Colonic mucosa (tissue), 4 donors: ENCODE results near the gene BAK1. TPM values are rescaled to one million over a fixed set of nuclear protein-coding genes. Genes with fewer than 3 reads are reported as not detected.
A peak's percentile ranks its signal among the peaks of the same experiment; 100 is the strongest.

Source experiments
- DNase-seq: peaks from one replicate; pipeline ENCODE4 v3.0.0-alpha.2; 2020
- H3K27ac ChIP-seq: fragments of 200-600 bp; one replicate; pipeline ENCODE4 v1.8.0; 2021
- H3K27me3 ChIP-seq: fragments of 200-600 bp; one replicate; pipeline ENCODE4 v1.8.0; 2021
- H3K36me3 ChIP-seq: fragments of 200-600 bp; one replicate; pipeline ENCODE4 v1.8.0; 2021
- H3K4me1 ChIP-seq: fragments of 200-600 bp; one replicate; pipeline ENCODE4 v1.8.0; 2021; ENCODE audit warnings: mild to moderate bottlenecking
- H3K4me3 ChIP-seq: fragments of 200-600 bp; one replicate; pipeline ENCODE4 v1.8.0; 2021
- H3K9ac ChIP-seq, 2 donors: one replicate each; pipeline ENCODE4 v1.7.0; 2013; ENCODE audit warnings: control low read depth in 2 of 2, low read depth in 2 of 2, low read length in 2 of 2
- H3K9me3 ChIP-seq: fragments of 200-600 bp; one replicate; pipeline ENCODE4 v1.8.0; 2021
- intact Hi-C: fragments of 100-400 bp; cut with DNase I; formaldehyde crosslinking; loops from one replicate; pipeline ENCODE4 v1.14.1; 2022
- total RNA-seq, 2 donors: library from RNA; stranded (reverse); fragmentation: NEBNext Ultra II Directional in 1 of 2; extraction: Animal tissue kit (Norgen Biotek cat#: 25700) in 1 of 2; gene quantifications; one replicate each; pipeline ENCODE4 v1.2.1, GENCODE V29; 2021
- TF ChIP-seq, protein P1 (sequence below): fragments of 200-600 bp; IDR thresholded peaks from one replicate; pipeline ENCODE4 v1.8.0; 2022; ENCODE audit warnings: antibody characterized with exemption, mild to moderate bottlenecking
- donor health status: healthy.
- donor health status: DM: no; HTN: no; CAD: no.
- donor health status: DM: no; HTN: no; CAD: no.

The BAK1 gene
- total RNA-seq, 2 donors from 2014 or later: 72.1 to 76.6 TPM

GRCh38 chr6:33584700-33585402, 4.8 kb upstream of the BAK1 start:
- Histone ChIP-seq H3K9ac (no peak overlapping the region), H3K4me1 (peaks cover 8% of the 10 kb centered on the region), H3K36me3 (no peaks in the 10 kb centered on the region), H3K27ac (no peak overlapping the region), H3K9me3 (no peaks in the 10 kb centered on the region), H3K27me3 (no peaks in the 10 kb centered on the region), H3K4me3 (no peak overlapping the region)
- TF ChIP-seq, protein P1, sequence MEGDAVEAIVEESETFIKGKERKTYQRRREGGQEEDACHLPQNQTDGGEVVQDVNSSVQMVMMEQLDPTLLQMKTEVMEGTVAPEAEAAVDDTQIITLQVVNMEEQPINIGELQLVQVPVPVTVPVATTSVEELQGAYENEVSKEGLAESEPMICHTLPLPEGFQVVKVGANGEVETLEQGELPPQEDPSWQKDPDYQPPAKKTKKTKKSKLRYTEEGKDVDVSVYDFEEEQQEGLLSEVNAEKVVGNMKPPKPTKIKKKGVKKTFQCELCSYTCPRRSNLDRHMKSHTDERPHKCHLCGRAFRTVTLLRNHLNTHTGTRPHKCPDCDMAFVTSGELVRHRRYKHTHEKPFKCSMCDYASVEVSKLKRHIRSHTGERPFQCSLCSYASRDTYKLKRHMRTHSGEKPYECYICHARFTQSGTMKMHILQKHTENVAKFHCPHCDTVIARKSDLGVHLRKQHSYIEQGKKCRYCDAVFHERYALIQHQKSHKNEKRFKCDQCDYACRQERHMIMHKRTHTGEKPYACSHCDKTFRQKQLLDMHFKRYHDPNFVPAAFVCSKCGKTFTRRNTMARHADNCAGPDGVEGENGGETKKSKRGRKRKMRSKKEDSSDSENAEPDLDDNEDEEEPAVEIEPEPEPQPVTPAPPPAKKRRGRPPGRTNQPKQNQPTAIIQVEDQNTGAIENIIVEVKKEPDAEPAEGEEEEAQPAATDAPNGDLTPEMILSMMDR: no peak
- no peak for DNase-seq
- intact Hi-C loops: loop anchor here (5.0 kb wide), 1 partner anchor 177 kb away; no protein-coding TSS in a partner anchor

DNA sequence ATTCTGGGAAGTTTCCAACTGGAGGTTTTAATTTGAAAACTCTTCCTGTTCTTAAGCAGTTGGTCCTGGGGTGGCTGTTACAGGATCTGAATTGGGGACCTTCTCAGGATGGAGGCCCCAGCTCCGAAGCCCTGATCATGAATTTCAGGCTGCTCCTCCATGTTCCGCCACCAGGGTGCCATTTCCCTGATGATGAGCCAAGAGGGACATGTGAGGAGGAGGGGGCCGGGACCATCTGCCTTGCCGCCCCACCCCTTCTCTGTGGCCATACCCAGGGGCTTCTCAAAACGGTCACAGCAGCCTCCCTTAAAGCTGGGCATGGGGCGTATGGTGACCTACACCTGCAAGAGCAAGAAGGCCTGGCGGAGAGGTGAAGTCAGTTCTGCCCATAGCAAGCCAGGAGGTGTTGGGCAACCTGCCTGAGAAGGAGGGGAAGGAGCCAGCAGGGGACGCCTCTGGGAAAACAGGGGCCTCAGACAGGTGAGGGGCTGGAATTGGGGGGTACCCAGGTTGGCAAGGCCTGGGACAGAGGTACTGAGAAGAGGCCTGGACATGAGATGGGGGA, 3.6 kb upstream of the BAK1 start:
- Histone ChIP-seq H3K9me3 (no peaks in the 10 kb centered on the region), H3K27me3 (no peaks in the 10 kb centered on the region), H3K4me1 (no peaks in the 10 kb centered on the region), H3K9ac (no peak overlapping the region), H3K27ac (no peak overlapping the region), H3K36me3 (no peaks in the 10 kb centered on the region), H3K4me3 (no peak overlapping the region)
- intact Hi-C loops: no loop called here
- no peak for DNase-seq
- TF ChIP-seq, protein P1: no peak

GRCh38 chr6:33581186-33581585, 1.1 kb upstream of the BAK1 start:
- TF ChIP-seq, protein P1: no peak
- Histone ChIP-seq H3K27me3 (no peaks in the 10 kb centered on the region), H3K36me3 (no peaks in the 10 kb centered on the region), H3K27ac (no peak overlapping the region), H3K4me3 (no peak overlapping the region), H3K4me1 (peaks cover 15% of the 10 kb centered on the region), H3K9ac (no peak overlapping the region), H3K9me3 (no peaks in the 10 kb centered on the region)
- intact Hi-C loops: no loop called here
- no peak for DNase-seq

- Histone ChIP-seq H3K4me1 (peaks cover 15% of the 10 kb centered on the region), H3K27me3 (no peaks in the 10 kb centered on the region), H3K4me3 (peak overlapping the region; percentile 77), H3K27ac (peak overlapping the region; percentile 96), H3K36me3 (peaks cover 21% of the 10 kb centered on the region), H3K9ac (peak overlapping the region; percentile 99 to 100), H3K9me3 (no peaks in the 10 kb centered on the region)
- TF ChIP-seq, protein P1: no peak
- DNase-seq: peak; percentile 59
- intact Hi-C loops: no loop called here
These were observed 1.5 kb downstream of the BAK1 start for GRCh38 chr6:33578588-33579011.

- TF ChIP-seq, protein P1: no peak
- no peaks in the 10 kb centered on the region for H3K9me3 ChIP-seq
- no peaks in the 10 kb centered on the region for H3K27me3 ChIP-seq
- intact Hi-C loops: no loop called here
- peaks cover 15% of the 10 kb centered on the region for H3K4me1 ChIP-seq
- peaks cover 21% of the 10 kb centered on the region for H3K36me3 ChIP-seq
- peak overlapping the region; percentile 96 for H3K27ac ChIP-seq
- H3K9ac ChIP-seq: peak overlapping the region; percentile 99 to 100
- DNase-seq: no peak
- peak overlapping the region; percentile 77 for H3K4me3 ChIP-seq
These were observed 1.9 kb downstream of the BAK1 start for GRCh38 chr6:33578164-33578563.
